Gastroesophageal sphincter (tissue), 4 donors: ENCODE results near the gene AGR2. TPM values are rescaled to one million over a fixed set of nuclear protein-coding genes. Genes with fewer than 3 reads are reported as not detected.

Experiments used
- ATAC-seq: fragments of 150-250 bp; one replicate; pipeline ENCODE4 v1.9.1; 2016; ENCODE audit warnings: mild to moderate bottlenecking, moderate library complexity
- H3K27ac ChIP-seq, 4 donors: fragments of 200-600 bp; sonication (generic) in 3 of 4; 1 replicate in 3 of 4; 2 replicates in 1 of 4; pipeline ENCODE4 v1.5.1; 2016 to 2019
- H3K27me3 ChIP-seq: fragments of 200-600 bp; sonication (generic); one replicate; pipeline ENCODE4 v1.5.1; 2019
- H3K36me3 ChIP-seq, 2 donors: fragments of 200-600 bp; sonication (generic); one replicate each; pipeline ENCODE4 v1.5.1; 2019; ENCODE audit warnings: control low read depth in 1 of 2
- H3K4me1 ChIP-seq, 3 donors: fragments of 200-600 bp; sonication (generic); 1 replicate in 2 of 3; 2 replicates in 1 of 3; pipeline ENCODE4 v1.5.1; 2016 to 2019; ENCODE audit warnings: control low read depth in 2 of 3
- H3K4me3 ChIP-seq, 2 donors: fragments of 200-600 bp; sonication (generic); one replicate each; pipeline ENCODE4 v1.5.1; 2019; ENCODE audit warnings: mild to moderate bottlenecking in 1 of 2, moderate library complexity in 1 of 2
- H3K9me3 ChIP-seq, 3 donors: fragments of 200-600 bp; sonication (generic); one replicate each; pipeline ENCODE4 v1.5.1; 2017 to 2019; ENCODE audit warnings: control low read depth in 2 of 3
- EP300 ChIP-seq: sonication (generic); formaldehyde crosslinking; IDR thresholded peaks from one replicate; pipeline ENCODE4 v1.6.1; 2017; ENCODE audit warnings: antibody characterized with exemption, mild to moderate bottlenecking
- POLR2A ChIP-seq, 2 donors: fragments of 450-650 bp; IDR thresholded peaks; one replicate each; pipeline ENCODE4 v1.6.1; 2017; ENCODE audit warnings: antibody characterized with exemption in 2 of 2, mild to moderate bottlenecking in 2 of 2, moderate library complexity in 1 of 2
- POLR2AphosphoS5 ChIP-seq: sonication (generic); formaldehyde crosslinking; IDR thresholded peaks from one replicate; pipeline ENCODE4 v1.6.1; 2017; ENCODE audit warnings: antibody characterized with exemption
- WGBS, 2 donors: methylation state at CpG; one replicate each; pipeline ENCODE4 v1.1.5; 2018; ENCODE audit warnings: low coverage in 1 of 2; 5-methylcytosine and 5-hydroxymethylcytosine counted together
- total RNA-seq, 4 donors: library from RNA; depleted of rRNA; stranded (reverse); fragments of >200 nt; gene quantifications; one replicate each; pipeline ENCODE4 v1.1.0, GENCODE V29; 2016
- TF ChIP-seq, protein P1 (sequence below), 4 experiments: fragments of 200-600 bp in 2 of 4; fragments of 450-650 bp in 2 of 4; sonication (generic) in 1 of 4; IDR thresholded peaks; one replicate each; pipeline ENCODE4 v1.5.1; 2017 to 2019; ENCODE audit warnings: antibody characterized with exemption in 4 of 4, mild to moderate bottlenecking in 2 of 4, moderate library complexity in 2 of 4

Gene AGR2
- total RNA-seq, 4 donors from 2014 or later, result 12.8 TPM; not detected in 3

GRCh38 chr7:16826060-16826459, 21.3 kb upstream of the AGR2 start:
- no peak overlapping the region for H3K4me3 ChIP-seq
- peaks cover 0 to 8% (median 0%) of the 10 kb centered on the region in 3 donors for H3K9me3 ChIP-seq
- TF ChIP-seq, protein P1, sequence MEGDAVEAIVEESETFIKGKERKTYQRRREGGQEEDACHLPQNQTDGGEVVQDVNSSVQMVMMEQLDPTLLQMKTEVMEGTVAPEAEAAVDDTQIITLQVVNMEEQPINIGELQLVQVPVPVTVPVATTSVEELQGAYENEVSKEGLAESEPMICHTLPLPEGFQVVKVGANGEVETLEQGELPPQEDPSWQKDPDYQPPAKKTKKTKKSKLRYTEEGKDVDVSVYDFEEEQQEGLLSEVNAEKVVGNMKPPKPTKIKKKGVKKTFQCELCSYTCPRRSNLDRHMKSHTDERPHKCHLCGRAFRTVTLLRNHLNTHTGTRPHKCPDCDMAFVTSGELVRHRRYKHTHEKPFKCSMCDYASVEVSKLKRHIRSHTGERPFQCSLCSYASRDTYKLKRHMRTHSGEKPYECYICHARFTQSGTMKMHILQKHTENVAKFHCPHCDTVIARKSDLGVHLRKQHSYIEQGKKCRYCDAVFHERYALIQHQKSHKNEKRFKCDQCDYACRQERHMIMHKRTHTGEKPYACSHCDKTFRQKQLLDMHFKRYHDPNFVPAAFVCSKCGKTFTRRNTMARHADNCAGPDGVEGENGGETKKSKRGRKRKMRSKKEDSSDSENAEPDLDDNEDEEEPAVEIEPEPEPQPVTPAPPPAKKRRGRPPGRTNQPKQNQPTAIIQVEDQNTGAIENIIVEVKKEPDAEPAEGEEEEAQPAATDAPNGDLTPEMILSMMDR (IDR thresholded peaks at IDR 0.05), result no peak
- TF ChIP-seq POLR2A (IDR thresholded peaks at IDR 0.05), result no peak
- no peak for TF ChIP-seq EP300
- no peak for TF ChIP-seq POLR2AphosphoS5
- no peak for ATAC-seq
- H3K36me3 ChIP-seq, result no peaks in the 10 kb centered on the region
- H3K4me1 ChIP-seq, result no peaks in the 10 kb centered on the region
- H3K27me3 ChIP-seq, result no peaks in the 10 kb centered on the region
- no peak overlapping the region for H3K27ac ChIP-seq

- no peaks in the 10 kb centered on the region for H3K4me1 ChIP-seq
- no peak for TF ChIP-seq EP300
- TF ChIP-seq POLR2AphosphoS5, result no peak
- TF ChIP-seq POLR2A (IDR thresholded peaks at IDR 0.05), result no peak
- TF ChIP-seq, protein P1 (IDR thresholded peaks at IDR 0.05), result no peak
- H3K27me3 ChIP-seq, result no peaks in the 10 kb centered on the region
- H3K4me3 ChIP-seq, result no peak overlapping the region
- ATAC-seq, result no peak
- H3K27ac ChIP-seq, result no peak overlapping the region
- no peaks in the 10 kb centered on the region for H3K36me3 ChIP-seq
- no peaks in the 10 kb centered on the region for H3K9me3 ChIP-seq
- WGBS, 2 donors, result 47 to 59% methylated on average over 3 of the region's 3 CpGs
These were observed 17.2 kb upstream of the AGR2 start for GRCh38 chr7:16822029-16822428.

- Histone ChIP-seq H3K36me3 (no peaks in the 10 kb centered on the region), H3K27ac (no peak overlapping the region), H3K4me3 (no peak overlapping the region), H3K9me3 (no peaks in the 10 kb centered on the region), H3K27me3 (no peaks in the 10 kb centered on the region), H3K4me1 (no peaks in the 10 kb centered on the region)
- TF ChIP-seq EP300, result no peak
- TF ChIP-seq, protein P1 (IDR thresholded peaks at IDR 0.05), result no peak
- no peak for TF ChIP-seq POLR2AphosphoS5
- no peak for TF ChIP-seq POLR2A (IDR thresholded peaks at IDR 0.05)
- no peak for ATAC-seq
- WGBS, 2 donors, result 85 to 90% methylated on average over 3 of the region's 3 CpGs
These were observed 13.9 kb upstream of the AGR2 start for GRCh38 chr7:16818732-16819131.

DNA sequence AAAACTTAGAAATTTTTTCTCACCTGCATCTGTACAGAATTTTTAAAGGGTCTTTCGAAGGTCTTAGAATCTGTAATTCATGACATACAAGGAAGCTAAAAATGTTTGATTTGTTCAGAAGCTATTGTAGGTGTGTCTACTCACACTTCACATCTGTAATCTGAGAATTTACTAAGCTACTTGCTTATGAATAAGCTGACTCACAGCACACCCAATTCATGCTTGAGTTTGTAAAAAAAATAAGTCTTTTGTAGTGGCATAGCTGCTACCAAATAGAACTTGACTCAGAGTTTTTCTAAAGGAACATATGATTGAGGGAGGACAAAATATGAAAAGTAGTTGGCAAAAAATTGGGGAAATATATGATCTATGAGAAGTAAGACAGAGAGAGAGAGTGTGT, 12.7 kb upstream of the AGR2 start:
- 92 to 95% methylated on average over 1 of the region's 1 CpG for WGBS, 2 donors
- H3K27me3 ChIP-seq, result no peaks in the 10 kb centered on the region

GRCh38 chr7:16816824-16817223, 12.0 kb upstream of the AGR2 start:
- Histone ChIP-seq H3K36me3 (no peaks in the 10 kb centered on the region), H3K9me3 (no peaks in the 10 kb centered on the region), H3K27me3 (no peaks in the 10 kb centered on the region), H3K4me1 (no peaks in the 10 kb centered on the region), H3K27ac (no peak overlapping the region), H3K4me3 (no peak overlapping the region)
- 60 to 75% methylated on average over 1 to 2 of the region's 2 CpGs for WGBS, 2 donors
- no peak for TF ChIP-seq POLR2AphosphoS5
- TF ChIP-seq, protein P1 (IDR thresholded peaks at IDR 0.05), result no peak
- no peak for TF ChIP-seq EP300
- no peak for TF ChIP-seq POLR2A (IDR thresholded peaks at IDR 0.05)
- ATAC-seq, result peak; percentile 57

More for the DNA sequence above, 12.7 kb upstream of the AGR2 start:
- no peak for ATAC-seq
- Histone ChIP-seq H3K4me1 (no peaks in the 10 kb centered on the region), H3K27ac (no peak overlapping the region), H3K4me3 (no peak overlapping the region), H3K9me3 (no peaks in the 10 kb centered on the region), H3K36me3 (no peaks in the 10 kb centered on the region)
- TF ChIP-seq EP300 (no peak), POLR2A (IDR thresholded peaks at IDR 0.05) (no peak), POLR2AphosphoS5 (no peak)
- TF ChIP-seq, protein P1 (IDR thresholded peaks at IDR 0.05), result no peak
